Fibroblast of lung (primary cell): ENCODE results near the gene MCF2L2. TPM values are rescaled to one million over a fixed set of nuclear protein-coding genes. Genes with fewer than 3 reads are reported as not detected.
"Not testable (repeated sequence)": the region's sequence is repeated elsewhere in the genome, so short reads cannot be mapped to it uniquely, and the experiment has no call there.

ENCODE experiments used
- DNase-seq, 2 donors: peaks; one replicate each; pipeline versions ENCODE4 v3.0.0 to v3.0.0-alpha.2; 2010; ENCODE audit warnings: low read depth in 2 of 2
- H2AFZ ChIP-seq: 2 replicates; pipeline ENCODE4 v1.5.1; 2012; ENCODE audit warnings: low read length, control low read depth, inconsistent platforms
- H3K27ac ChIP-seq: 2 replicates; pipeline ENCODE4 v1.5.1; 2011; ENCODE audit warnings: low read length, control low read depth; ENCODE audit not compliant: insufficient read depth
- H3K27me3 ChIP-seq: 2 replicates; pipeline ENCODE4 v1.5.1; 2011; ENCODE audit warnings: mild to moderate bottlenecking, low read length; ENCODE audit not compliant: control insufficient read depth, insufficient read depth
- H3K36me3 ChIP-seq: 2 replicates; pipeline ENCODE4 v1.5.1; 2011; ENCODE audit warnings: low read length; ENCODE audit not compliant: control insufficient read depth, insufficient read depth
- H3K4me1 ChIP-seq: 2 replicates; pipeline ENCODE4 v1.5.1; 2011; ENCODE audit warnings: low read length; ENCODE audit not compliant: control insufficient read depth, insufficient read depth; ENCODE audit errors: extremely low read depth
- H3K4me2 ChIP-seq: 2 replicates; pipeline ENCODE4 v1.5.1; 2011; ENCODE audit warnings: low read length, control low read depth; ENCODE audit not compliant: insufficient read depth; ENCODE audit errors: extremely low read depth
- H3K4me3 ChIP-seq, 4 experiments: fragments of 200-600 bp in 1 of 4; sonication (generic) in 1 of 4; replicated peaks in 1 of 4; 2 replicates each; pipeline ENCODE4 v1.5.1; 2011 to 2016; ENCODE audit warnings: low read length in 4 of 4, low read depth in 3 of 4, mild to moderate bottlenecking in 3 of 4, control low read depth in 2 of 4, inconsistent platforms in 1 of 4, mixed read lengths in 1 of 4; ENCODE audit not compliant: insufficient read depth in 1 of 4; ENCODE audit errors: control extremely low read depth in 1 of 4
- H3K79me2 ChIP-seq: 2 replicates; pipeline ENCODE4 v1.5.1; 2012; ENCODE audit warnings: mild to moderate bottlenecking, low read length, inconsistent platforms; ENCODE audit not compliant: control insufficient read depth, insufficient read depth
- H3K9ac ChIP-seq: 2 replicates; pipeline ENCODE4 v1.5.1; 2011; ENCODE audit warnings: mild to moderate bottlenecking, low read length, control low read depth; ENCODE audit not compliant: insufficient read depth
- H3K9me3 ChIP-seq: 2 replicates; pipeline ENCODE4 v1.5.1; 2012; ENCODE audit warnings: low read depth, low read length; ENCODE audit not compliant: control insufficient read depth, insufficient read depth
- H4K20me1 ChIP-seq: 2 replicates; pipeline ENCODE4 v1.5.1; 2011; ENCODE audit warnings: low read length; ENCODE audit not compliant: control insufficient read depth, insufficient read depth; ENCODE audit errors: extremely low read depth
- EZH2 ChIP-seq: IDR thresholded peaks from 2 replicates; pipeline ENCODE4 v1.5.1; 2012; ENCODE audit warnings: low read length, control low read depth, mild to moderate bottlenecking; ENCODE audit errors: missing control alignments
- polyA plus RNA-seq, 2 donors: library from polyadenylated mRNA; depleted of rRNA in 1 of 2; stranded (reverse) in 1 of 2; unstranded in 1 of 2; fragments of >200 nt; gene quantifications; 2 replicates each; pipeline ENCODE4 v1.2.1, GENCODE V29; 2011 to 2012; ENCODE audit warnings: missing spikeins in 1 of 2
- total RNA-seq: library from RNA; depleted of rRNA; stranded (reverse); fragments of >200 nt; gene quantifications from 2 replicates; pipeline ENCODE4 v1.2.1, GENCODE V29; 2014
- TF ChIP-seq, protein P1 (sequence below), 2 donors: IDR thresholded peaks in 1 of 2; conservative IDR thresholded peaks in 1 of 2; 1 replicate in 1 of 2; 2 replicates in 1 of 2; pipeline ENCODE4 v1.5.1; 2011 to 2012; ENCODE audit warnings: low read length in 2 of 2, control low read depth in 1 of 2, inconsistent platforms in 1 of 2, low read depth in 1 of 2, mild to moderate bottlenecking in 1 of 2

Gene MCF2L2
- total and polyA plus RNA-seq, 2 donors (not counting 1 experiment from before 2014, with no cell fraction given): under 0.01 to 0.08 TPM

DNA sequence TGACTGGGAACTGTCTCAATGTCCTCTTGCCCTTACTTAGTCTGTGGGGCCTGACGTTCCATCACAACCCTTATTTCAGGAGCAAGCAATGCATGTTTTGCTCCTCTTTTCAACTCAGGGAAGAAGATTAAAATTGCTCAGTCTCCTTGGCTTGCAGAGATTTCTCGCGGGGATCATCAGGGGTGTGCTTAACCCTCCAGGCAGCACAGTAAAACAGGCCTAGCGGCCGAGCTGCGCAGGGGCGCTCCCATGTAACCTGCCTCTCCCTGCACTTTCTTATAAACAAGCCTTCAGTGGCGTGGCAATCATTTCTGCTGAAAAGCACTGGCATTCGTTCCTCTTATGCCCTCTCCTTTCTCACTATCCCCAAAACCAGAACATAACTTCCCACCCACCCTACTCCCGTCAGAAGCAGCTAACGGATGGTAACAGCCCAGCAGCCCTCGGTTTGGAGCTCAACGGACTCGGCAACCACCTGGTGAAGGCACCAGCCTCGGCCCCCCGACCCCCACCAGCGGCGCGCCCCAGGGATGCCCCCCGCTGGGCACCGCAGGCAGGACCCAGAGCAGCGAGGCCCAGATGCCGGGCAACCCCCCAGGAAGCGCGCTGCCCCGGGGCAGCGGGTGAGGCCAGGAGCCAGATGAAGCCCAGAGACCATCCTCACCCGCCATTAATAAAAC, 1.1 kb downstream of the MCF2L2 start:
- peak; percentile 12 for TF ChIP-seq EZH2
- TF ChIP-seq, protein P1, sequence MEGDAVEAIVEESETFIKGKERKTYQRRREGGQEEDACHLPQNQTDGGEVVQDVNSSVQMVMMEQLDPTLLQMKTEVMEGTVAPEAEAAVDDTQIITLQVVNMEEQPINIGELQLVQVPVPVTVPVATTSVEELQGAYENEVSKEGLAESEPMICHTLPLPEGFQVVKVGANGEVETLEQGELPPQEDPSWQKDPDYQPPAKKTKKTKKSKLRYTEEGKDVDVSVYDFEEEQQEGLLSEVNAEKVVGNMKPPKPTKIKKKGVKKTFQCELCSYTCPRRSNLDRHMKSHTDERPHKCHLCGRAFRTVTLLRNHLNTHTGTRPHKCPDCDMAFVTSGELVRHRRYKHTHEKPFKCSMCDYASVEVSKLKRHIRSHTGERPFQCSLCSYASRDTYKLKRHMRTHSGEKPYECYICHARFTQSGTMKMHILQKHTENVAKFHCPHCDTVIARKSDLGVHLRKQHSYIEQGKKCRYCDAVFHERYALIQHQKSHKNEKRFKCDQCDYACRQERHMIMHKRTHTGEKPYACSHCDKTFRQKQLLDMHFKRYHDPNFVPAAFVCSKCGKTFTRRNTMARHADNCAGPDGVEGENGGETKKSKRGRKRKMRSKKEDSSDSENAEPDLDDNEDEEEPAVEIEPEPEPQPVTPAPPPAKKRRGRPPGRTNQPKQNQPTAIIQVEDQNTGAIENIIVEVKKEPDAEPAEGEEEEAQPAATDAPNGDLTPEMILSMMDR (conservative IDR thresholded peaks at IDR 0.05 in 1 of 2, IDR thresholded peaks at IDR 0.05 in 1 of 2; ENCODE audit: low read depth in 1 of 2, low read length in 2 of 2): no peak
- no peaks in the 10 kb centered on the region for H4K20me1 ChIP-seq
- peak overlapping the region in 2 of 4 experiments; percentile 55 to 67 for H3K4me3 ChIP-seq
- peak overlapping the region; percentile 92 for H3K4me2 ChIP-seq
- no peak overlapping the region for H3K27ac ChIP-seq
- H3K4me1 ChIP-seq: no peaks in the 10 kb centered on the region
- no peaks in the 10 kb centered on the region for H3K36me3 ChIP-seq
- DNase-seq: no peak
- H3K9me3 ChIP-seq: no peaks in the 10 kb centered on the region
- H2AFZ ChIP-seq: no peak overlapping the region
- peaks cover 14% of the 10 kb centered on the region for H3K27me3 ChIP-seq
- H3K9ac ChIP-seq: no peak overlapping the region
- no peaks in the 10 kb centered on the region for H3K79me2 ChIP-seq

DNA sequence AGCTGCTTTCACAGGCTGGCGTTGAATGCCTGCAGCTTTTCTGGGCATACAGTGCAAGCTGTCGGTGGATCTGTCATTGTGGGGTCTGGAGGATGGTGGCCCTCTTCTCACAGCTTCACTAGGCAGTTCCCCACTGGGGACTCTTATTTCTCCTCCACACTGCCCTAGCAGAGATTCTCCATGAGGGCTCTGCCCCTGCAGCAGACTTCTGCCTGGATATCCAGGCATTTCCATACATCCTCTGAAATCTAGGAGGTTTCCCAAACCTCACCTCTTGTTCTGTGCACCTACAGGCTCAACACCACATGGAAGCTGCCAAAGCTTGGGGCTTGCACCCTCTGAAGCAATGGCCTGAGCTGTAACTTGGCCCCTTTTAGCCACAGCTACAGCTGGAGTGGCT, 9.6 kb downstream of the MCF2L2 start:
- not testable (repeated sequence) for H3K9ac ChIP-seq, H3K4me3 ChIP-seq

DNA sequence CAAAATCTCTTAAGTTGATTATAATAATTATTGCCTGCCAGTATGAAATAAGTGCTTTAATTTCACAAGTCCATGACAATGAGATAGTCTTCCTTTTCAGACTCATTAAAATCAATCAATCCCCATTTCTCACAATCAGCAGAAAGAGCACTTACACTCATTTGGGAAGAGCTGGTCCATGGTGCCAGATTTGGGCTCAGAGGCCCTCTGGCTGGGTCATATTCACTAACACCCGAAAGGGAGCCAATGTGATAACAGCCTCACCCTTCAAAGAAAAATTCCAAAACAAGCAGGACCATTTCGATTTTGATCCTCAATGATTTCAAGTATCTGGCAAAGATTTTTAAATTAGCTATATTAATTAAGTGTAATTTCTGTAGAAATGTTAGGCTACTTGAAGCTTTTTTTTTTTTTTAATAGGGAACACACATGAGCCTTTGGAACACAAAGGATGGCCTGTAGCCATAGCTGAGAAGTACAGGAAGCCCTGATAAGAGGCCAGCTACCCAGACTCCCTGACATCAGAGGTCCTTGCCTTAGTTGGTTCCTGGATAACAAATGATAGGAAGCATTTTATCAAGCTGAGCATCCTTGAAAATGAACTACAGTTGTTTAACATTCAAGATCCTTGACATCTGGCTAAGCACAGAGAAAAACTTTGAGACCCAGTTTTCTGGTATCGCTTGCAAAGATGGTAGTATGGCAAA, 17.1 kb downstream of the MCF2L2 start:
- Histone ChIP-seq H3K4me2 (no peak overlapping the region), H3K27ac (no peak overlapping the region), H3K4me3 (no peak overlapping the region), H4K20me1 (no peaks in the 10 kb centered on the region), H3K79me2 (no peaks in the 10 kb centered on the region), H3K4me1 (no peaks in the 10 kb centered on the region), H3K9ac (no peak overlapping the region), H3K9me3 (no peaks in the 10 kb centered on the region), H3K36me3 (no peaks in the 10 kb centered on the region), H3K27me3 (no peaks in the 10 kb centered on the region), H2AFZ (no peak overlapping the region)
- TF ChIP-seq, protein P1 (conservative IDR thresholded peaks at IDR 0.05 in 1 of 2, IDR thresholded peaks at IDR 0.05 in 1 of 2; ENCODE audit: low read depth in 1 of 2, low read length in 2 of 2): no peak
- TF ChIP-seq EZH2: no peak
- no peak for DNase-seq

More for the DNA sequence above, 9.6 kb downstream of the MCF2L2 start:
- not testable (repeated sequence) for DNase-seq, H3K4me2 ChIP-seq, H3K36me3 ChIP-seq, H3K4me1 ChIP-seq, H4K20me1 ChIP-seq, H2AFZ ChIP-seq, H3K27ac ChIP-seq, H3K27me3 ChIP-seq, H3K79me2 ChIP-seq, H3K9me3 ChIP-seq
